Neural progenitor cell (in vitro differentiated cells): ENCODE data around the gene DENND5A. TPM values are rescaled to one million over a fixed set of nuclear protein-coding genes. Genes with fewer than 3 reads are reported as not detected.

Experiments used
- DNase-seq: peaks from one replicate; pipeline ENCODE4 v3.0.0-alpha.2; 2016; ENCODE audit warnings: low spot score
- H2AFZ ChIP-seq: fragments of 200-600 bp; sonication (generic); replicated peaks from 2 replicates; pipeline ENCODE4 v1.6.1; 2016; ENCODE audit warnings: antibody characterized with exemption
- H3F3A ChIP-seq: fragments of 200-600 bp; sonication (generic); 2 replicates; pipeline ENCODE4 v1.6.1; 2016; ENCODE audit warnings: antibody characterized with exemption, low read depth
- H3K27ac ChIP-seq: fragments of 200-600 bp; sonication (generic); 2 replicates; pipeline ENCODE4 v1.5.1; 2016; ENCODE audit warnings: mild to moderate bottlenecking
- H3K27me3 ChIP-seq: fragments of 200-600 bp; sonication (generic); 2 replicates; pipeline ENCODE4 v1.6.1; 2016; ENCODE audit warnings: mild to moderate bottlenecking, moderate library complexity
- H3K36me3 ChIP-seq: fragments of 200-600 bp; sonication (generic); 2 replicates; pipeline ENCODE4 v1.5.1; 2016
- H3K4me1 ChIP-seq: fragments of 200-600 bp; sonication (generic); 2 replicates; pipeline ENCODE4 v1.6.1; 2016; ENCODE audit warnings: mixed run types
- H3K4me2 ChIP-seq: fragments of 200-600 bp; sonication (generic); 2 replicates; pipeline ENCODE4 v1.6.1; 2016
- H3K4me3 ChIP-seq: fragments of 200-600 bp; sonication (generic); 2 replicates; pipeline ENCODE4 v1.5.1; 2016
- H3K79me2 ChIP-seq: fragments of 200-600 bp; sonication (generic); 2 replicates; pipeline ENCODE4 v1.6.1; 2016; ENCODE audit warnings: low read depth
- H3K9ac ChIP-seq: fragments of 200-600 bp; sonication (generic); 2 replicates; pipeline ENCODE4 v1.6.1; 2016
- H3K9me3 ChIP-seq: fragments of 200-600 bp; sonication (generic); 2 replicates; pipeline ENCODE4 v1.5.1; 2016; ENCODE audit warnings: low read depth
- H4K20me1 ChIP-seq: fragments of 200-600 bp; sonication (generic); 2 replicates; pipeline ENCODE4 v1.6.1; 2016; ENCODE audit warnings: low read depth
- H3K27ac Mint-ChIP-seq: 3 replicates; pipeline ENCODE4 v1.8.0; 2021; ENCODE audit warnings: mixed read lengths
- H3K27me3 Mint-ChIP-seq: 2 replicates; pipeline ENCODE4 v1.8.0; 2022; ENCODE audit warnings: low read depth, mild to moderate bottlenecking, inconsistent platforms, moderate library complexity, mixed read lengths; ENCODE audit not compliant: insufficient read depth
- H3K36me3 Mint-ChIP-seq: 3 replicates; pipeline ENCODE4 v1.8.0; 2021; ENCODE audit warnings: mixed read lengths
- H3K4me1 Mint-ChIP-seq: 3 replicates; pipeline ENCODE4 v1.8.0; 2021; ENCODE audit warnings: mixed read lengths
- H3K4me3 Mint-ChIP-seq: 3 replicates; pipeline ENCODE4 v1.8.0; 2021; ENCODE audit warnings: mild to moderate bottlenecking, moderate library complexity, mixed read lengths
- H3K9me3 Mint-ChIP-seq: 3 replicates; pipeline ENCODE4 v1.8.0; 2020; ENCODE audit warnings: mixed read lengths
- EZH2 ChIP-seq: fragments of 200-600 bp; sonication (generic); IDR thresholded peaks from 2 replicates; pipeline ENCODE4 v1.6.1; 2017; ENCODE audit warnings: antibody characterized with exemption, mild to moderate bottlenecking, moderate library complexity
- EZH2phosphoT487 ChIP-seq: fragments of 200-600 bp; sonication (generic); IDR thresholded peaks from 2 replicates; pipeline ENCODE4 v1.6.1; 2017; ENCODE audit warnings: antibody characterized with exemption
- total RNA-seq: library from RNA; depleted of rRNA; stranded (reverse); fragments of >200 nt; gene quantifications from 2 replicates; pipeline ENCODE4 v1.2.3, GENCODE V29; 2015; ENCODE audit warnings: low replicate concordance
- TF ChIP-seq, protein P1 (sequence below): fragments of 200-600 bp; sonication (generic); IDR thresholded peaks from 2 replicates; pipeline ENCODE4 v1.5.1; 2017; ENCODE audit warnings: antibody characterized with exemption, mild to moderate bottlenecking

Gene DENND5A
- total RNA-seq, 1 donor from 2014 or later, result 142 TPM

DNA sequence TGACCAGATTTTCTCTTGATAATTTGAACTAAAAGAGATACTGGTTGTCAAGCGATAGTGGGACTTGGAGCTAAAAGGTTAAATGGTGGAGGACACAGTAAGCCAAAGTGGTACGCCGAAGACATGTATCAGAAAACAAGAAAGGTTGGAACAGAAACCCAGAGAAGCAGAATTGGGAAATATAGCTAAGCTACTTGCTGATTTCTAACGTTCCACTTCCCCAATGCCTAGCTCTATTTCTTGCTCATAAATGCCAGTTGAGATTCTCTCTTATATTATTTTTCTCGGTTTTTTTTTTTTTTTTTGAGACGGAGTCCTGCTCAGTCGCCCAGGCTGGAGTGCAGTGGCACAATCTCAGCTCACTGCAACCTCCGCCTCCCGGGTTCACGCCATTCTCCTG lies 36.6 kb upstream of the DENND5A start:
- no peak for DNase-seq
- no peaks in the 10 kb centered on the region for H3K9me3 ChIP-seq
- TF ChIP-seq EZH2phosphoT487, result no peak
- TF ChIP-seq EZH2, result no peak
- TF ChIP-seq, protein P1, sequence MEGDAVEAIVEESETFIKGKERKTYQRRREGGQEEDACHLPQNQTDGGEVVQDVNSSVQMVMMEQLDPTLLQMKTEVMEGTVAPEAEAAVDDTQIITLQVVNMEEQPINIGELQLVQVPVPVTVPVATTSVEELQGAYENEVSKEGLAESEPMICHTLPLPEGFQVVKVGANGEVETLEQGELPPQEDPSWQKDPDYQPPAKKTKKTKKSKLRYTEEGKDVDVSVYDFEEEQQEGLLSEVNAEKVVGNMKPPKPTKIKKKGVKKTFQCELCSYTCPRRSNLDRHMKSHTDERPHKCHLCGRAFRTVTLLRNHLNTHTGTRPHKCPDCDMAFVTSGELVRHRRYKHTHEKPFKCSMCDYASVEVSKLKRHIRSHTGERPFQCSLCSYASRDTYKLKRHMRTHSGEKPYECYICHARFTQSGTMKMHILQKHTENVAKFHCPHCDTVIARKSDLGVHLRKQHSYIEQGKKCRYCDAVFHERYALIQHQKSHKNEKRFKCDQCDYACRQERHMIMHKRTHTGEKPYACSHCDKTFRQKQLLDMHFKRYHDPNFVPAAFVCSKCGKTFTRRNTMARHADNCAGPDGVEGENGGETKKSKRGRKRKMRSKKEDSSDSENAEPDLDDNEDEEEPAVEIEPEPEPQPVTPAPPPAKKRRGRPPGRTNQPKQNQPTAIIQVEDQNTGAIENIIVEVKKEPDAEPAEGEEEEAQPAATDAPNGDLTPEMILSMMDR, result no peak
- H3K27me3 ChIP-seq, result no peaks in the 10 kb centered on the region
- peaks cover 78% of the 10 kb centered on the region for H3K79me2 ChIP-seq
- Mint-ChIP-seq H3K9me3 (peaks cover 5% of the 10 kb centered on the region), H3K36me3 (peaks cover 9% of the 10 kb centered on the region), H3K27me3 (no peaks in the 10 kb centered on the region), H3K4me1 (no peaks in the 10 kb centered on the region), H3K27ac (no peak overlapping the region), H3K4me3 (no peak overlapping the region)
- H3K4me3 ChIP-seq, result no peak overlapping the region
- no peak overlapping the region for H3K4me2 ChIP-seq
- H4K20me1 ChIP-seq, result no peaks in the 10 kb centered on the region
- H3F3A ChIP-seq, result no peaks in the 10 kb centered on the region
- H3K27ac ChIP-seq, result no peak overlapping the region
- H3K36me3 ChIP-seq, result no peaks in the 10 kb centered on the region
- no peak overlapping the region for H3K9ac ChIP-seq
- H3K4me1 ChIP-seq, result no peaks in the 10 kb centered on the region
- no peak overlapping the region for H2AFZ ChIP-seq

DNA sequence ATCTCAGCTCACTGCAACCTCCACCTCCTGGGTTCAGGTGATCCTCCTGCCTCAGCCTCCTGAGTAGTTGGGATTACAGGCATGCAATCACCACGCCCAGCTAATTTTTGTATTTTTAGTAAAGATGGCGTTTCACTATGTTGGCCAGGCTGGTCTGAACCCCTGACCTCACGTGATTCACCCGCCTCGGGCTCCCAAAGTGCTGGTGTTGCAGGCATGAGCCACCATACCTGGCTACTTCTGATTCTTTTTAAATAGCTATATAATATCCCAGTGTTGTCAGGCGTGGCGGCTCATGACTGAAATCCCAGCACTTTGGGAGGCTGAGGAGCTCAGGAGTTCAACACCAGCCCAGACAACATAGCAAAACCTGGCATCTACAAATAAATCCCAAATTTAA lies 28.5 kb upstream of the DENND5A start:
- no peak overlapping the region for H3K4me3 ChIP-seq
- Mint-ChIP-seq H3K27me3 (no peaks in the 10 kb centered on the region), H3K27ac (no peak overlapping the region), H3K9me3 (no peaks in the 10 kb centered on the region), H3K4me3 (no peak overlapping the region), H3K4me1 (no peaks in the 10 kb centered on the region), H3K36me3 (peaks cover 3% of the 10 kb centered on the region)
- peaks cover 6% of the 10 kb centered on the region for H3K36me3 ChIP-seq
- H3K27ac ChIP-seq, result no peak overlapping the region
- TF ChIP-seq, protein P1, result no peak
- TF ChIP-seq EZH2 (no peak), EZH2phosphoT487 (no peak)
- no peak for DNase-seq
- H3K4me2 ChIP-seq, result no peak overlapping the region
- H3F3A ChIP-seq, result no peaks in the 10 kb centered on the region
- H3K27me3 ChIP-seq, result no peaks in the 10 kb centered on the region
- no peak overlapping the region for H3K9ac ChIP-seq
- H3K4me1 ChIP-seq, result no peaks in the 10 kb centered on the region
- H3K79me2 ChIP-seq, result peaks cover 32% of the 10 kb centered on the region
- H3K9me3 ChIP-seq, result no peaks in the 10 kb centered on the region
- no peaks in the 10 kb centered on the region for H4K20me1 ChIP-seq
- no peak overlapping the region for H2AFZ ChIP-seq

DNA sequence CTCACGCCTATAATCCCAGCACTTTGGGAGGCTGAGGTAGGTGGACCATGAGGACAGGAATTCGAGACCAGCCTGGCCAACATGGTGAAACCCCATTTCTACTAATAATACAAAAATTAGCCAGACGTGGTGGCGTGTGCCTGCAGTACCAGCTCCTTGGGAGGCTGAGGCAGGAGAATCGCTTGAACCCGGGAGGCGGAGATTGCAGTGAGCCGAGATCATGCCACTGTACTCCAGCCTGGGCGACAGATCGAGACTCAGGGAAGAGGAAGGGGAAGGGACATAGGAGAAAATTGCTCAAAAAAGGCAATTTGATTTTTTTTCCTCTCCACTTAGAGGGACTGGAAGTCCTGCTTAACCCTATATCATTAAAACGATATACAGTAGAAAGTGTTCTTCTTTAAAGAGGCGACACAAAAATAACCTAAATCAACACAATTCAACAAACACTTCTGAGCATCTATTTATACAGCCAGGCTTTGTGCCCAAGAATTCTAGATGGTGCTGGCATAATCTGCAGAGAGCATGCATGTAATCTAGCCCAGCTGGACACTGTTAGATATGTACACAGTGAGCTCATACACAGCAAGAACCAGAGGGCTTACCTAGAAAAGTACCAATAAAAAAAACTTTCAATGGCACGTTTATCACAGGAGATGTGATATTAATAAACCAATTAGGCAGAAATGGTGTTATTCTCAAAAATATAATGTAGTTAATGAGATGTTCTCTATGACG lies 20.9 kb upstream of the DENND5A start:
- H3F3A ChIP-seq, result peaks cover 3% of the 10 kb centered on the region
- H3K79me2 ChIP-seq, result peaks cover 3% of the 10 kb centered on the region
- no peak overlapping the region for H2AFZ ChIP-seq
- H3K9ac ChIP-seq, result no peak overlapping the region
- no peak for DNase-seq
- H3K4me3 ChIP-seq, result no peak overlapping the region
- no peaks in the 10 kb centered on the region for H3K27me3 ChIP-seq
- H3K27ac ChIP-seq, result no peak overlapping the region
- H3K9me3 ChIP-seq, result no peaks in the 10 kb centered on the region
- Mint-ChIP-seq H3K4me3 (no peak overlapping the region), H3K36me3 (peaks cover 6% of the 10 kb centered on the region), H3K27ac (no peak overlapping the region), H3K27me3 (peaks cover 2% of the 10 kb centered on the region), H3K4me1 (no peaks in the 10 kb centered on the region), H3K9me3 (no peaks in the 10 kb centered on the region)
- no peaks in the 10 kb centered on the region for H4K20me1 ChIP-seq
- TF ChIP-seq EZH2phosphoT487 (no peak), EZH2 (no peak)
- TF ChIP-seq, protein P1, result no peak
- H3K4me1 ChIP-seq, result no peaks in the 10 kb centered on the region
- no peak overlapping the region for H3K4me2 ChIP-seq
- peaks cover 10% of the 10 kb centered on the region for H3K36me3 ChIP-seq
